ENCODE data around the gene WDR45B. TPM values are rescaled to one million over a fixed set of nuclear protein-coding genes. Genes with fewer than 3 reads are reported as not detected.

Gene WDR45B
- polyA plus RNA-seq, 1 of the 3 experiments (the other 2 are of a cell fraction), result 171 TPM

DNA sequence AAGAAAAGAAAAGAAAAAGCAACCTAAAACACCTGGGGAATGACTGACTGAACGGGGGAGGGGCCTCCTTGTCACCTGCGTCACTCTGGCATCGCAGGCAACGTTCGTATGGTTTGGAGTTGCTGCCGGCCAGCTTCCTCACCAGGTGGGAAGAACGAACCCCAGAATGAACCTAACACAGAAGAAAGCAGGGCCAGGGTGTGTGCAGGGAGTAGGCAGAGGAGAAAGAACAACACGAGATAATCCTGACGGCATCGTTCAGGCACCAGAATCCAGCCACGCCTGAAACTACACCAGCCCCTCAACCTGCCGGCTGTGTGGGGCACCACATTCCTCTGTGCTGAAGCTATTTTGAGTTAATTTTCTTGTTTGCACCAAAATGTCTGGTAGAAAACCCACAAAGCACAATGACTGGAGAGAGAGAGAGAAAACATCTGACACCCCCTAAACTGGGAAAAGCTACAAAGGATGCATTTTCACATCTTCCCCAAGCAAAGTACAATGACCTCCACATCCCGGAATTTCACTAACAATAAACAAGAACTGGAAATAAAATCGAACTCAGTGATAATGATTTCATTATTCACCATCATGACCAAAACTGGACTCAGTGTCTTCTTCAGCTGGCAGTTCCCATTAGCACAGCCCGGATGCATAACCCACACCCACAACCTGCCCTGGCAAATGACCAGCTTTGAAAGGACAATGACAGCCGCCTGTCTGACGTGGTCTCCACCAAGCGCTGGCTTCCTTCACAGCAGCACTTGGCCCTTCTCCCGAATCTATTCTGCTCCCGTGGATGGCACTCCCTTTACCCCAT lies 26.6 kb upstream of the WDR45B start (continued):
- no peak for TF ChIP-seq SIN3A (IDR thresholded peaks at IDR 0.05; ENCODE audit: borderline replicate concordance, low read depth, low read length)
- no peak for TF ChIP-seq POLR2AphosphoS5 (IDR thresholded peaks at IDR 0.05; ENCODE audit: low read depth, low read length)

DNA sequence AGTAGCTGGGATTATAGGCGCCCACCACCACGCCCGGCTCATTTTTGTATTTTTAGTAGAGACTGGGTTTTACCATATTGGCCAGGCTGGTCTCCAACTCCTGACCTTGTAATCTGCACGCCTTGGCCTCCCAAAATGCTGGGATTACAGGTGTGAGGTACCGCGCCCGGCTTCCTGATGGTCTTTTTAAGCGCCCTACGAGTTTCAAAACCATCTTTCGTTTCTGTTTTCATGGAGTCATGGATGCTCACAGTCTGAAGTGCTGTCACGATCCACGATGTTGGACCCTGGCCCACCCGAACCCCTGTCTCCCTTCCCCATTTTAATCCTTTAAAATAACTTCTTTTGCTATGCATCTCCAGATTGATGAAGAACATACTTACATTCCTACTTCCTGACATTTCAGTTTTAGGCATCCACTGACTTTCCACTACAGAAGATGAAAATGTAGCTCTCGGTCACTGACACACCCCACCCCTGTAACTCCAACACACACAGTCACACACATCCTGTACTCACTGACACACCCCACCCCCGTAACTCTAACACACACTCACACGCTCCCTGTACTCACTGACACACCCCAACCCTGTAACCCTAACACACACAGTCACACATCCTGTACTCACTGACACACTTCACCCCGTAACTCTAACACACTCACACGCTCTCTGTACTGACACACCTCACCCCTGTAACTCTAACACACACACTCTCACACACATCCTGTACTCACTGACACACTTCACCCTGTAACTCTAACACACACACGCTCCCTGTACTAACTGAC lies 22.6 kb upstream of the WDR45B start:
- Histone ChIP-seq H3K4me2 (no peak overlapping the region), H3K9me2 (no peaks in the 10 kb centered on the region), H3K9me3 (no peaks in the 10 kb centered on the region), H3K79me2 (ENCODE audit: insufficient read depth) (no peaks in the 10 kb centered on the region), H3K4me1 (ENCODE audit: control insufficient read depth in 1 of 2, insufficient read depth in 2 of 2, low read depth in 1 of 2, low read length in 1 of 2) (no peaks in the 10 kb centered on the region; a peak in 1 of 4 replicates), H3K4me3 (ENCODE audit: low read depth in 2 of 2, low read length in 1 of 2) (no peak overlapping the region), H2AFZ (ENCODE audit: low read depth) (no peak overlapping the region), H3K9ac (no peak overlapping the region), H3K27ac (ENCODE audit: low read depth in 2 of 2, low read length in 1 of 2) (no peak overlapping the region), H4K20me1 (ENCODE audit: insufficient read depth) (no peaks in the 10 kb centered on the region), H3K27me3 (ENCODE audit: insufficient read depth) (no peaks in the 10 kb centered on the region), H3K36me3 (replicated peaks in 1 of 2; ENCODE audit: control insufficient read depth in 1 of 2, insufficient read depth in 2 of 2, low read length in 1 of 2) (no peaks in the 10 kb centered on the region), H3F3A (replicated peaks; ENCODE audit: insufficient read depth) (peaks cover 4% of the 10 kb centered on the region)
- POLR2A ChIA-PET, result no interaction called here
- CTCF ChIA-PET, result no interaction called here
- 90% methylated on average over 19 of the region's 19 CpGs for WGBS (ENCODE audit: low lambda C conversion rate)
- no peak for TF ChIP-seq RXRA (IDR thresholded peaks at IDR 0.05; ENCODE audit: borderline replicate concordance, low read depth)
- TF ChIP-seq, protein P1, sequence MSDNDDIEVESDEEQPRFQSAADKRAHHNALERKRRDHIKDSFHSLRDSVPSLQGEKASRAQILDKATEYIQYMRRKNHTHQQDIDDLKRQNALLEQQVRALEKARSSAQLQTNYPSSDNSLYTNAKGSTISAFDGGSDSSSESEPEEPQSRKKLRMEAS (IDR thresholded peaks at IDR 0.05; ENCODE audit: low read depth), result no peak
- TF ChIP-seq YY1 (IDR thresholded peaks at IDR 0.05; ENCODE audit: low read depth), result no peak
- TF ChIP-seq, protein P2, sequence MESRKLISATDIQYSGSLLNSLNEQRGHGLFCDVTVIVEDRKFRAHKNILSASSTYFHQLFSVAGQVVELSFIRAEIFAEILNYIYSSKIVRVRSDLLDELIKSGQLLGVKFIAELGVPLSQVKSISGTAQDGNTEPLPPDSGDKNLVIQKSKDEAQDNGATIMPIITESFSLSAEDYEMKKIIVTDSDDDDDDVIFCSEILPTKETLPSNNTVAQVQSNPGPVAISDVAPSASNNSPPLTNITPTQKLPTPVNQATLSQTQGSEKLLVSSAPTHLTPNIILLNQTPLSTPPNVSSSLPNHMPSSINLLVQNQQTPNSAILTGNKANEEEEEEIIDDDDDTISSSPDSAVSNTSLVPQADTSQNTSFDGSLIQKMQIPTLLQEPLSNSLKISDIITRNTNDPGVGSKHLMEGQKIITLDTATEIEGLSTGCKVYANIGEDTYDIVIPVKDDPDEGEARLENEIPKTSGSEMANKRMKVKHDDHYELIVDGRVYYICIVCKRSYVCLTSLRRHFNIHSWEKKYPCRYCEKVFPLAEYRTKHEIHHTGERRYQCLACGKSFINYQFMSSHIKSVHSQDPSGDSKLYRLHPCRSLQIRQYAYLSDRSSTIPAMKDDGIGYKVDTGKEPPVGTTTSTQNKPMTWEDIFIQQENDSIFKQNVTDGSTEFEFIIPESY (IDR thresholded peaks at IDR 0.05; ENCODE audit: borderline replicate concordance, low read depth), result no peak
- TF ChIP-seq ELF1 (IDR thresholded peaks at IDR 0.05), result no peak
- TF ChIP-seq, protein P3, sequence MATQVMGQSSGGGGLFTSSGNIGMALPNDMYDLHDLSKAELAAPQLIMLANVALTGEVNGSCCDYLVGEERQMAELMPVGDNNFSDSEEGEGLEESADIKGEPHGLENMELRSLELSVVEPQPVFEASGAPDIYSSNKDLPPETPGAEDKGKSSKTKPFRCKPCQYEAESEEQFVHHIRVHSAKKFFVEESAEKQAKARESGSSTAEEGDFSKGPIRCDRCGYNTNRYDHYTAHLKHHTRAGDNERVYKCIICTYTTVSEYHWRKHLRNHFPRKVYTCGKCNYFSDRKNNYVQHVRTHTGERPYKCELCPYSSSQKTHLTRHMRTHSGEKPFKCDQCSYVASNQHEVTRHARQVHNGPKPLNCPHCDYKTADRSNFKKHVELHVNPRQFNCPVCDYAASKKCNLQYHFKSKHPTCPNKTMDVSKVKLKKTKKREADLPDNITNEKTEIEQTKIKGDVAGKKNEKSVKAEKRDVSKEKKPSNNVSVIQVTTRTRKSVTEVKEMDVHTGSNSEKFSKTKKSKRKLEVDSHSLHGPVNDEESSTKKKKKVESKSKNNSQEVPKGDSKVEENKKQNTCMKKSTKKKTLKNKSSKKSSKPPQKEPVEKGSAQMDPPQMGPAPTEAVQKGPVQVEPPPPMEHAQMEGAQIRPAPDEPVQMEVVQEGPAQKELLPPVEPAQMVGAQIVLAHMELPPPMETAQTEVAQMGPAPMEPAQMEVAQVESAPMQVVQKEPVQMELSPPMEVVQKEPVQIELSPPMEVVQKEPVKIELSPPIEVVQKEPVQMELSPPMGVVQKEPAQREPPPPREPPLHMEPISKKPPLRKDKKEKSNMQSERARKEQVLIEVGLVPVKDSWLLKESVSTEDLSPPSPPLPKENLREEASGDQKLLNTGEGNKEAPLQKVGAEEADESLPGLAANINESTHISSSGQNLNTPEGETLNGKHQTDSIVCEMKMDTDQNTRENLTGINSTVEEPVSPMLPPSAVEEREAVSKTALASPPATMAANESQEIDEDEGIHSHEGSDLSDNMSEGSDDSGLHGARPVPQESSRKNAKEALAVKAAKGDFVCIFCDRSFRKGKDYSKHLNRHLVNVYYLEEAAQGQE (IDR thresholded peaks at IDR 0.05; ENCODE audit: low read depth, low read length), result no peak
- no peak for DNase-seq

All from SK-N-SH (cell line).